Measurements from ENCODE around the gene MMP20.
"Not testable (repeated sequence)": the region's sequence is repeated elsewhere in the genome, so short reads cannot be mapped to it uniquely, and the experiment has no call there.

Gene MMP20

GRCh38 chr11:102625177-102625576 lies at the start of gene MMP20:
Gene MMP20 (minus strand): TSS chr11:102625332. CDS start chr11:102625319, 13 bp downstream.
- H3K27ac ChIP-seq, result no peak within 1 kb of the TSS
- no peak for DNase-seq (ENCODE audit: low read depth, low spot score)

- H3K27ac ChIP-seq, result no peak overlapping the region
- no peak for DNase-seq (ENCODE audit: low read depth, low spot score)
These were observed 44.5 kb upstream of the MMP20 start for GRCh38 chr11:102669664-102670063.

DNA sequence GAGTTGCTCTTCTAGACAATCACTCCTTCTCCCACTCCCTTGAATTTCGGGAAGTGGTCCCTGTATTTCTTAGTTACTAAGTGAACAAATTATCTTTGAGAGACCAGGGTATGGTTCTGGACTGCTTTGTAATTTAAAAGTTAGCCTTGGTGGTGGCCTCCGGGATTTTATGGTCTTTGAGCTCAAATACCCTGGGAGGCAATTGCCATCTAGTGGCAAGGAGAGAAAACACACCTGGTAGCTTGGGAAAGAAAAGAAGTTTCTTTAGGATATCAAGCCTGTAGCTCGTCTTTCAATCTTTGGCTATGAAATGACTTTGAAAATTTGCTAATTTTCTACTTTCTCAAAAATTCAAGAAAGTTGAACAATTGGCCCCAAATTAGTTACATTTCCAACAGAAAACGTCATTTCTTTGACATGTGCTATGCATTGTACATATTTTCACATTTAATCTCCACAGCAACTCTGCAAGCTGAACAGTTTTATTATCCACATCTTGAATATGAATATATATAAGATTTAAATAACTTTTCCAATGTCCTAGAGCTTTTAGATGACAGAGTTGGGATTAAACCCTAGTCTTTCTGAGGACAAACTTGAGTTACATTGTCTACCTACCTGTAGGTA lies 41.3 kb upstream of the MMP20 start:
- DNase-seq (ENCODE audit: low read depth, low spot score), result no peak
- H3K27ac ChIP-seq, result no peak overlapping the region

DNA sequence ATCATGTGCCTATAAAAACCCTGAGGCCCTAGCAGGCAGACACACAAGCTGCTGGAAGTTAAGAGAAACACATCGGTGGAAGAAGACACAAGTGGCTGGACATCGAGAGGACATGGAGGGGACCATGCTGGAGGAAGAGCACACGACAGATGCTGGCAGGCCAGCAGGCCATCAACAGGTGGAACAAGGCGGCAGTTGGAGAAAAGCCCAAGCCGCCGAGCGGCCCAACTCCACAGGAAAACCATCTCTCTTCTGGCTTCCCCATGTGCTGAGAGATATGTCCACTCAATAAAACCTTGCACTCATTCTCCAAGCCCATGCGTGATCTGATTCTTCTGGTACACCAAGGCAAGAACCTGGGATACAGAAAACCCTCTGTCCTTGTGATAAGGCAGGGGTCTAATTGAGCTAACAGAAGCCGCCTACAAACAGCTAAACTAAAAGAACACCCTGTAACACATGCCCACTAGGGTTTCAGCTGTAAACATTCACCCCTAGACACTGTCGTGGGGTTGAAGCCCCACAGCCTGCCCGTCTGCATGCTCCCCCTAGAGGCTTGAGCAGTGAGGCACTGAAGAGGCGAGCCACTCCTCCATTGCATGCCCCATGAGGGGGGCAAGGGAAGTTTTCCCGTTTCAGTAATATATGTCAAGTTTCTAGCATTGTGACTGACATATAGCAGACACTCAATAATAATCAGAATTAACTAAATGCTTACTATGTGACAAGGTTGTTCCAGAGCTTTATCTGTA lies 39.0 kb upstream of the MMP20 start:
- H3K27ac ChIP-seq, result no peak overlapping the region
- no peak for DNase-seq (ENCODE audit: low read depth, low spot score)

GRCh38 chr11:102662607-102663006 lies 37.5 kb upstream of the MMP20 start:
- no peak for DNase-seq (ENCODE audit: low read depth, low spot score)
- H3K27ac ChIP-seq, result no peak overlapping the region

- no peak for DNase-seq (ENCODE audit: low read depth, low spot score)
- no peak overlapping the region for H3K27ac ChIP-seq
These were observed 35.9 kb upstream of the MMP20 start for GRCh38 chr11:102661040-102661439.

DNA sequence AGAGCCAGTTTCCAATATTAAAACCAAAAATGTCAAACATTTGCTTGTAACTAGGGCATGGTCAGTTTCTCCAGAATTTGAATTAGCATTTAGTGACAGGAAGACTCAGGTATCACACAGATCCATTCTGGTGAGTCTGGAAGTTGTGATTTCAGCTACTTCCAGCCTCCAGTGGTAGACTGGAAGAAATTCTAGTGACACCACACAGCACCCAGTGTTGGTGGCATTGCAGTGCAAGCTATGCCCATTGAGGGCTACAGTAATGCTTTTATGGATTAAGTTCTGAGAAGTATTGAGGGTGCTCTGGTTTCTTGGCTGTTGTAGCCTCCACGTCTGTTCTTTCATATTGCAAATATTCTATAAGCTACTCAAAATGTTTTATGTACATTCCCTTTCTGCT lies 31.4 kb upstream of the MMP20 start:
- DNase-seq (ENCODE audit: low read depth, low spot score), result no peak
- no peak overlapping the region for H3K27ac ChIP-seq

- DNase-seq (ENCODE audit: low read depth, low spot score), result no peak
- H3K27ac ChIP-seq, result no peak overlapping the region
These were observed 30.4 kb upstream of the MMP20 start for GRCh38 chr11:102655547-102655946.

DNA sequence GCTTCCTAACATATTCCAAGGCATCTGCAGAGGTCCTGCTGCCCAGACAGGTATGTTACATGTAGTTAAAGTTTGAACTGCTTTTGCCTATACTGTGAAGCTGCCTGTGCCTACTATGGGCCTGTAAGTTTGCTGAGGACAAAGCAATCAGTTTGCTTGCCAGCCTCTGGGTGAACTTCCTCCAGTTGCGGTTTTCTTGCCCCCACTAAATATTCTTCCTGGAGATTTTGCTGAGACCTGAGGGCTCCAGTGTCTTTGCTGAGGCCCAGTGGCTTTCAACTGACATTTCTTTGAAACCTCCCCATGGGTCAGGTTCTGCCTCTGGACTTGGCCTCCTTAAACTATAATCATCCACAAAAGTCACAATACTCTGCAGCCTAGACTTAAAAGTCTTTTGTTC lies 29.6 kb upstream of the MMP20 start:
- no peak for DNase-seq (ENCODE audit: low read depth, low spot score)
- no peak overlapping the region for H3K27ac ChIP-seq

DNA sequence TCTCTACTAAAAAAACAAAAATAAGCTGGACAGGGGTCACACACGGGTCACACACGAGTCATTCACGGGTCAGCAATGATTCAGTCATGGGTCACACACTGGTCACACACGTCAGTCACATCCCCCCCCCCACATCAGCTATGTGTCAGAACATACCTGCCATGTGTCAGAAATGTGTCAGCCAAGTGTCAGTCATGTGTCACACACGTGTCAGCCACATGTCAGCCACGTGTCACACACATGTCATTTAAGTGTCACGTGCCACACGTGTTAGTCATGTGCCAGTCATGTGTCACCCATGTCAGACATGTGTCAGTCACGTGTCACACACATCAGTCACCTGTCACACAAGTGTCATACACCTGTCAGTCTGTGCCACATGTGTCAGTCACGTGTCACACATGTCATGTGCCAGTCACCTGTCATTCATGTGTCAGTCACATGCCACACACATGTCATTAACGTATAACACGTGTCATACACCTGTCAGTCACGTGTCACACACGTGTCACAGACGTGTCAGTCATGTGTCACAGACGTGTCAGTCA lies 28.7 kb upstream of the MMP20 start:
- peak overlapping the region; percentile 24 for H3K27ac ChIP-seq
- DNase-seq (ENCODE audit: low read depth, low spot score), result no peak

DNA sequence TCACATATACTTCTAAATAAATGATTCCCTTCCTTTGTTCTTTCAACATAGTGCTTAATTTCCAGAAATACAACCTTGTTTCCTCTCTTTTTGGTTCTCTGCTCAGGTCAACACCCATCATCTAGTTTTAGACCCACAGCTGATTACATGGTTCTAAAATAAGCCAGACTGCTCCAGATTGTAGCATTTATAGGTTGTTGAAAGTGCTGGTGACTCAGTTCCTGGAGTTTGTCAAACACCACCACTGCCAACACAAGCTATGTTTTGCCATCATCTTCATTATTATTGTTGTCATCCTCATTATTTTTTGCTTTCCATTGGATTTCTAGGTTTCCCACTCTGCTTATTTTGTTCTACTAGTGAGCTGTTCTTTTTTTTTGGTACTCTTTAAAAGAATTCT lies 22.3 kb upstream of the MMP20 start:
- DNase-seq (ENCODE audit: low read depth, low spot score), result no peak
- no peak overlapping the region for H3K27ac ChIP-seq

- DNase-seq (ENCODE audit: low read depth, low spot score), result no peak
- no peak overlapping the region for H3K27ac ChIP-seq
These were observed 18.8 kb upstream of the MMP20 start for GRCh38 chr11:102643941-102644340.

- no peak overlapping the region for H3K27ac ChIP-seq
- no peak for DNase-seq (ENCODE audit: low read depth, low spot score)
These were observed 15.8 kb upstream of the MMP20 start for GRCh38 chr11:102640946-102641345.

- no peak overlapping the region for H3K27ac ChIP-seq
- DNase-seq (ENCODE audit: low read depth, low spot score), result no peak
These were observed 14.5 kb upstream of the MMP20 start for GRCh38 chr11:102639656-102640055.

GRCh38 chr11:102637731-102638130 lies 12.6 kb upstream of the MMP20 start:
- no peak for DNase-seq (ENCODE audit: low read depth, low spot score)
- no peak overlapping the region for H3K27ac ChIP-seq

GRCh38 chr11:102633385-102634026 lies 8.4 kb upstream of the MMP20 start:
- no peak for DNase-seq (ENCODE audit: low read depth, low spot score)
- no peak overlapping the region for H3K27ac ChIP-seq

GRCh38 chr11:102632026-102632425 lies 6.9 kb upstream of the MMP20 start:
- DNase-seq (ENCODE audit: low read depth, low spot score), result no peak
- no peak overlapping the region for H3K27ac ChIP-seq

DNA sequence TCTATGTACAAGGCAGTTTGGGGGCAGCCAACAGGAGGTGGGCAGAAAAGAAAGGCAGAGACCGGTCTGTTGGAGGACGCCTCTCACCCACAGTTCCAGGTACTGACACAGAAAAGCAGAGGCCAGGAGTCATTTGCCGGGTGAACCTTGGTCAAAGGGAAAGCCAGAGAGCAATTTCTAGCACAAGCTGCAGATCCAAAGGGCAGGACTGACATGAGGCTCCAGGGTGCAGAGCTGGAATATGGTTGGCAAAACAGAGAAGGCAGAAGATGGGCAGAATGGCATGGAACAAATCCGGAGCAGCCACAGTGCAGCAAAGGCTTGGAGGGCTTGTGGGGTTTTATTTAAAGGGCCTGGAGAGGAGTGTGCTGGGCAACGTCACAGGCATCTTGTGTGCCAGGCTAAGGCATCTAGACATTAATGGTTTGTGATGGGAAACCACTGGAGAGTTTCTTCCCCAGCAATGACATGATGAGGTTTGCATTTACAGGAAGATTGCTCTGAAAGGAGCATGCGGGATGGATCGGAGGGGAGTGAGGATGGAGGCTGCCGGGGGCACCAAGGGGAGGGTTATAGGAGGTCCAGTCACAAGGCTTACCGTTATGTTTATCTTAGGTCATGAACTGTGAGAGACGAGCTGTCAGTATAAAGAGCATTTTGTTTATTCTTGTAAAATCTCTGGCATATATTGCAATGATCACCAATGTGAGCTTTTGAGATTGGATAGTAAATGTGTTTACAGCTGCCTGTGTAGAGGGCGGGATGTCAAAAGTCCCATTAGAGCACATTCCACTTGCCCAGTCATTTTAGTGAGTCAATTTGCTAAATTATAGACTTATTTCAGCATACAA lies 5.7 kb upstream of the MMP20 start:
- DNase-seq (ENCODE audit: low read depth, low spot score), result no peak
- H3K27ac ChIP-seq, result no peak overlapping the region

- not testable (repeated sequence) for H3K27ac ChIP-seq; DNase-seq (ENCODE audit: low read depth, low spot score)
These were observed 4.8 kb upstream of the MMP20 start for GRCh38 chr11:102629908-102630307.

- DNase-seq (ENCODE audit: low read depth, low spot score), result no peak
- no peak overlapping the region for H3K27ac ChIP-seq
These were observed 1.5 kb upstream of the MMP20 start for GRCh38 chr11:102626676-102627075.
